ENCODE results near the gene BMPR1B.

Gene BMPR1B

DNA sequence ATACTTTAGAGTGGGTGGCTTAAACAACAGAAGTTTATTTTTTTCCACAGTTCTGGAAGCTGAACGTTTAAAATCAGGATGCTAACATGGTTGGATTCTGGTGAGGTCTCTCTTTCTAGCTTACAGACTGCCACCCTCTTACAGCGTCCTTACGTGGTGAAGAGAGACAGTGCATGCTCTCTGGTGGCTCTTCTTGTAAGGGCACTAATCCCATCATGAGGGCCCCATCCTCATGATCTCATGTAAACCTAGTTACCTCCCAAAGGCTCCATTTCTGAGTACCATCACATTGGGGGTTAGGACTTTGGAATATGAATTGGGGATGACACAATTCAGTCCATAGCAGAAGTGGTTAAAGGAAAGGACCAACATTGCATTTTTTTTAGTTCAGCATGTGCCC lies 132.8 kb downstream of the BMPR1B start:
- Histone ChIP-seq H3K27ac (ENCODE audit: low read depth, low read length) (no peak overlapping the region), H3K27me3 (ENCODE audit: control insufficient read depth, low read length) (no peaks in the 10 kb centered on the region), H3K36me3 (ENCODE audit: control insufficient read depth, low read length) (no peaks in the 10 kb centered on the region), H3K4me2 (ENCODE audit: low read length) (no peak overlapping the region), H3K9me3 (ENCODE audit: control insufficient read depth, insufficient read depth, low read length) (no peaks in the 10 kb centered on the region), H3K4me1 (ENCODE audit: control insufficient read depth, low read length) (no peaks in the 10 kb centered on the region), H3K4me3 (ENCODE audit: low read length) (no peak overlapping the region), H3F3A (ENCODE audit: control insufficient read depth, insufficient read depth) (no peaks in the 10 kb centered on the region), H3K9me2 (replicated peaks; ENCODE audit: control insufficient read depth, low read length) (no peaks in the 10 kb centered on the region), H3K79me2 (ENCODE audit: control insufficient read depth, low read length) (no peaks in the 10 kb centered on the region), H4K20me1 (ENCODE audit: control insufficient read depth, insufficient read depth, low read depth, low read length) (no peaks in the 10 kb centered on the region)
- TF ChIP-seq, protein P1, sequence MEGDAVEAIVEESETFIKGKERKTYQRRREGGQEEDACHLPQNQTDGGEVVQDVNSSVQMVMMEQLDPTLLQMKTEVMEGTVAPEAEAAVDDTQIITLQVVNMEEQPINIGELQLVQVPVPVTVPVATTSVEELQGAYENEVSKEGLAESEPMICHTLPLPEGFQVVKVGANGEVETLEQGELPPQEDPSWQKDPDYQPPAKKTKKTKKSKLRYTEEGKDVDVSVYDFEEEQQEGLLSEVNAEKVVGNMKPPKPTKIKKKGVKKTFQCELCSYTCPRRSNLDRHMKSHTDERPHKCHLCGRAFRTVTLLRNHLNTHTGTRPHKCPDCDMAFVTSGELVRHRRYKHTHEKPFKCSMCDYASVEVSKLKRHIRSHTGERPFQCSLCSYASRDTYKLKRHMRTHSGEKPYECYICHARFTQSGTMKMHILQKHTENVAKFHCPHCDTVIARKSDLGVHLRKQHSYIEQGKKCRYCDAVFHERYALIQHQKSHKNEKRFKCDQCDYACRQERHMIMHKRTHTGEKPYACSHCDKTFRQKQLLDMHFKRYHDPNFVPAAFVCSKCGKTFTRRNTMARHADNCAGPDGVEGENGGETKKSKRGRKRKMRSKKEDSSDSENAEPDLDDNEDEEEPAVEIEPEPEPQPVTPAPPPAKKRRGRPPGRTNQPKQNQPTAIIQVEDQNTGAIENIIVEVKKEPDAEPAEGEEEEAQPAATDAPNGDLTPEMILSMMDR (IDR thresholded peaks at IDR 0.05; ENCODE audit: low read depth, low read length, poor library complexity, severe bottlenecking), result no peak
- TF ChIP-seq EZH2phosphoT487 (IDR thresholded peaks at IDR 0.05; ENCODE audit: borderline replicate concordance, low read length), result no peak

DNA sequence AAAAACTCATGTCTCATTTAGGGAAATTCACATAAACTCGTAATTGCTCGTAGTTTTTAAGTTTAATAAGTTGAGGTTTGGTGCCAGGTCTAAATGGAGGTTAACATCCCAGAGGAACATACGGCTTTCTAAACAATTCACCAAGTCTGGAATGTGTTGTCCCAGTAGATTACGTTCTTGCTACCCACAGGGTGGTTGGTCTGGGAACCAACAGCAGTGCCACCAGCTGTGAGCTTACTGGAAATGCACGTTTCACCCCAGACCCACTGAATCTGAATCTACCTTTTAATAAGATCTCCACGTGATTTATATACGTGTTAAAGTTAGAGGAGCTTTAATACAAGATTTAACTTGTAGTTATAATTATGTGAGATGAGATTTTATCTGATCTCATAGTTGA lies 134.3 kb downstream of the BMPR1B start:
- no peaks in the 10 kb centered on the region for H3K9me2 ChIP-seq (replicated peaks; ENCODE audit: control insufficient read depth, low read length)
- no peak overlapping the region for H3K27ac ChIP-seq (ENCODE audit: low read depth, low read length)
- TF ChIP-seq, protein P1 (IDR thresholded peaks at IDR 0.05; ENCODE audit: low read depth, low read length, poor library complexity, severe bottlenecking), result no peak
- TF ChIP-seq EZH2phosphoT487 (IDR thresholded peaks at IDR 0.05; ENCODE audit: borderline replicate concordance, low read length), result no peak

DNA sequence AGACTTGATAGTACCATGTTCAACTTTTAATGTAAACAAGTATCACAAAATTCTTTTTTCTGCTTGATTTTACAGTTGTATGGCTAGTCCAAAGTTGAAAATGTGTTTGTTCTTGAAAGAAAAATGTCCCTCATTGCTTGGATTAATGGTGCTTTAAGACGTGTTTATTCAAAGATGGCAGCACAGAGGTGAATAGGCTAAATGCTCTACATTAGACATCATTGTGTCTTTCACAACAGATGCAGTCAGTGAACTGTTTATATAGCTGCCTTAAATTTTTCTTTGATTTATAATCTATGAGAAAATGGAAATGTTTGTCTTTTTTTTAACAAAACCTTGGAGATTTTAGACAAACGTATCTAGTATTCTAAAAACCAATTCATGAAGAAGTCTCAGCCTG lies 137.3 kb downstream of the BMPR1B start:
- TF ChIP-seq, protein P1 (IDR thresholded peaks at IDR 0.05; ENCODE audit: low read depth, low read length, poor library complexity, severe bottlenecking), result no peak
- TF ChIP-seq EZH2phosphoT487 (IDR thresholded peaks at IDR 0.05; ENCODE audit: borderline replicate concordance, low read length), result no peak
- Histone ChIP-seq H3K9me3 (ENCODE audit: control insufficient read depth, insufficient read depth, low read length) (no peaks in the 10 kb centered on the region), H3K36me3 (ENCODE audit: control insufficient read depth, low read length) (no peaks in the 10 kb centered on the region), H4K20me1 (ENCODE audit: control insufficient read depth, insufficient read depth, low read depth, low read length) (no peaks in the 10 kb centered on the region), H3K4me2 (ENCODE audit: low read length) (no peak overlapping the region), H3K4me1 (ENCODE audit: control insufficient read depth, low read length) (no peaks in the 10 kb centered on the region), H3K79me2 (ENCODE audit: control insufficient read depth, low read length) (no peaks in the 10 kb centered on the region), H3K9me2 (replicated peaks; ENCODE audit: control insufficient read depth, low read length) (no peaks in the 10 kb centered on the region), H3K27ac (ENCODE audit: low read depth, low read length) (no peak overlapping the region), H3F3A (ENCODE audit: control insufficient read depth, insufficient read depth) (no peaks in the 10 kb centered on the region), H3K27me3 (ENCODE audit: control insufficient read depth, low read length) (no peaks in the 10 kb centered on the region), H3K4me3 (ENCODE audit: low read length) (no peak overlapping the region)

More for the DNA sequence above, 134.3 kb downstream of the BMPR1B start:
- Histone ChIP-seq H3K36me3 (ENCODE audit: control insufficient read depth, low read length) (no peaks in the 10 kb centered on the region), H3K27me3 (ENCODE audit: control insufficient read depth, low read length) (no peaks in the 10 kb centered on the region), H3K4me2 (ENCODE audit: low read length) (no peak overlapping the region), H3F3A (ENCODE audit: control insufficient read depth, insufficient read depth) (no peaks in the 10 kb centered on the region), H3K79me2 (ENCODE audit: control insufficient read depth, low read length) (no peaks in the 10 kb centered on the region), H3K4me3 (ENCODE audit: low read length) (no peak overlapping the region), H3K9me3 (ENCODE audit: control insufficient read depth, insufficient read depth, low read length) (no peaks in the 10 kb centered on the region), H3K4me1 (ENCODE audit: control insufficient read depth, low read length) (no peaks in the 10 kb centered on the region), H4K20me1 (ENCODE audit: control insufficient read depth, insufficient read depth, low read depth, low read length) (no peaks in the 10 kb centered on the region)

DNA sequence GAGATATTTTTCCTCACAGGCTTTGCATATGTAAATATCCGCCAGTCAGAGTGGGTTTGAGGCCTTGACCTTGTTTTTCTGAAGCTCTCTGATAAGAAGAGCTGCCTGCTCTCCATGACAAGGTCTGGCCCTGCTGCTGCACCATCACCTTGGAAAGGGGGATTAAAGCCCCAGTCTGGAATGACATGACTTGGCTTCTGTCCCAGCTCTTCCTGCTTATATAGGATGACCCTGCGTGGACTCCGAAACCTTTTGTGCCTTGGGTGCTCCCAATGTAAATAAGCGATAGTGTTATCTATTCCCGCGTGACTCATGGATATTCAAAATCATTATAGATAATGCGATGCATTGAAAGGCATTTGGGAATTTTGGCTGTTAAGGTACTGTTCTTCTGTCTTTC lies 139.3 kb downstream of the BMPR1B start:
- no peak overlapping the region for H3K27ac ChIP-seq (ENCODE audit: low read depth, low read length)
- H4K20me1 ChIP-seq (ENCODE audit: control insufficient read depth, insufficient read depth, low read depth, low read length), result no peaks in the 10 kb centered on the region
- H3K9me2 ChIP-seq (replicated peaks; ENCODE audit: control insufficient read depth, low read length), result no peaks in the 10 kb centered on the region
- no peaks in the 10 kb centered on the region for H3F3A ChIP-seq (ENCODE audit: control insufficient read depth, insufficient read depth)
- H3K4me1 ChIP-seq (ENCODE audit: control insufficient read depth, low read length), result no peaks in the 10 kb centered on the region
- H3K36me3 ChIP-seq (ENCODE audit: control insufficient read depth, low read length), result no peaks in the 10 kb centered on the region
- H3K9me3 ChIP-seq (ENCODE audit: control insufficient read depth, insufficient read depth, low read length), result no peaks in the 10 kb centered on the region
- H3K4me3 ChIP-seq (ENCODE audit: low read length), result no peak overlapping the region
- no peaks in the 10 kb centered on the region for H3K27me3 ChIP-seq (ENCODE audit: control insufficient read depth, low read length)
- H3K79me2 ChIP-seq (ENCODE audit: control insufficient read depth, low read length), result no peaks in the 10 kb centered on the region
- TF ChIP-seq, protein P1 (IDR thresholded peaks at IDR 0.05; ENCODE audit: low read depth, low read length, poor library complexity, severe bottlenecking), result no peak
- no peak for TF ChIP-seq EZH2phosphoT487 (IDR thresholded peaks at IDR 0.05; ENCODE audit: borderline replicate concordance, low read length)
- no peak overlapping the region for H3K4me2 ChIP-seq (ENCODE audit: low read length)

Data from DOHH2 (cell line).